HG03558 (cell line): ENCODE data around the gene MOGAT2.
"Not testable (repeated sequence)": the region's sequence is repeated elsewhere in the genome, so short reads cannot be mapped to it uniquely, and the experiment has no call there.

Source experiments
- ATAC-seq: cut with Tn5 transposase; IDR thresholded peaks from one replicate; pipeline ENCODE4 v1.9.1; 2021; ENCODE audit warnings: moderate number of reproducible peaks; ENCODE audit not compliant: unreplicated experiment; ENCODE audit errors: extremely low read depth

MOGAT2 gene

DNA sequence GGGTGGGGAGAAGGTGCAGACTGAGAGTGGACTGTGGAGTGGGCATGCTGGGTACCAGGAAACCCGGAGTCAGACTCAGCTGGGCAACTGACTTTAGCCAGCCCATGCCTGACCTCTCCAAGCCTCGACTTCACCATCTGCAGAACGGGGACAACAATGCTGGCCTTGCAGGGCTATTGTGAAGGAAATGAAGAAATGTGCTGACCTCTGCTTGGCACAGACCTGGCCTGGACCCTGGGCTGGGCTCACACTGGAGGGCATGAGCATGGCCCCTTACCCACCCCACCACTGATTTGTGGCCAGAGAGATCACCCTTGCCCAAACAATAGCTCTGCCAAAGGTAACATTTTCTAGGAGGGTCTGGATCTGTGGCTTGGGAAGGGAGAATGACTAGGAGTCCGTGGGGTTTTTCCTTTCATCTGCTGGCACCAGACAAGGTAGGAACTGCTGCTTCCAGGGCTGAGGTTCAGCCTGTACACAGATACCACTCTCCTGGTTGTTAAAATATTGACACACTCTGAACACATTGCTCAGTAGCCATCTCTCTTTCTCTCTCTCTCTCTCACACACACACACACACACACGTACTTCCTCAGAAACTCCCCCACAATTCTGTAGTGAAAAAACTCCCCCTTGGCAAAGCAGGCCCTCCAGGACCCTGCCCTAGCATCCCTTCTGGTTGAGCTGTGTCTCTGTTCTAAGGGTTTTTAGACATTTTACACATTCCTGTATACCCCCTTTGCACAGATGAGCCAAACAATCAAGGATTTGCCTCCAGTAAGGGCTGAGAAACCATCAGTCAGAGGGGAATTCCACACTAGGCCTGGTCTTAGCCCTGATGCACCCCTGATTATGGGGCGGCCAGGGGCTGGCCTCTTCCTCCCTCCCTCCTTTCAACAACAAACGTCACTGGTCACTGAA, 1.0 kb downstream of the MOGAT2 start:
- no peak for ATAC-seq

DNA sequence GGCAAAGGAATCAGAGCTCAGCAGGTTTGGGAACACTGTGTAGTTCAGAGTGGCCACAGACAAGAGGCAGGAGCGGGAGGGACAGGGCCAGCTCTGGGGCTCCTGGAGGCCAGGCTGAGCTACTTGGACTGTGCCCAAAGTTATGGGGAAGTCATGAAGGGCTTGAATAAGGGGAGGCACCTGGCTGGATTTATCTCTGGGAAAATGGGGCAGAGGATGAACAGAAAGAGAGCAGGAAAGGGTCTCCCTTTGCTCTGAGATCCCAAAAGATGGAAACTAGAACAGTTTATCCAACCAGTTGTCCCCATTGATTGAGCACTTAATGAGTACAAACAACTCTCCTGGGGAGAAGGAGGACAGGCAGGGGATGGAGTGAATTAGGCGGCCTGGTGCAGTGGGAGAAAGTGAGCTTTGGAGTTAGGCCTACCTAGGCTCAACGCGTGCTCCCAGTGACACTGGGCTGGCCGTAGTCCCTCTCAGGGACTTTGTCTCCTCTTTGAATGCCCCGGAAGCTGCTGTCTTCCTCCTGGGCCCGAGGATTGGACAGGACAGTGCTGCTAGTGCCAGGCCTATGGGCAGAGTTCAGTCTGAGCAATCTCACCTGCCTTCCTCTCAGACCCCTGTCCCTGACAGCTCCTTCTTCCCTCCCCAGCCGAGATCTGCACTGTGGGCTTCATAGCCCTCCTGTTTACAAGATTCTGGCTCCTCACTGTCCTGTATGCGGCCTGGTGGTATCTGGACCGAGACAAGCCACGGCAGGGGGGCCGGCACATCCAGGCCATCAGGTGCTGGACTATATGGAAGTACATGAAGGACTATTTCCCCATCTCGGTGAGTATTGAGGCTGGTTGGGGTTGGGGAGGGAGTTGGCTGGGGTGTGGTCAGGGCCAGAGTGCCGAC, 2.0 kb downstream of the MOGAT2 start:
- ATAC-seq: no peak

DNA sequence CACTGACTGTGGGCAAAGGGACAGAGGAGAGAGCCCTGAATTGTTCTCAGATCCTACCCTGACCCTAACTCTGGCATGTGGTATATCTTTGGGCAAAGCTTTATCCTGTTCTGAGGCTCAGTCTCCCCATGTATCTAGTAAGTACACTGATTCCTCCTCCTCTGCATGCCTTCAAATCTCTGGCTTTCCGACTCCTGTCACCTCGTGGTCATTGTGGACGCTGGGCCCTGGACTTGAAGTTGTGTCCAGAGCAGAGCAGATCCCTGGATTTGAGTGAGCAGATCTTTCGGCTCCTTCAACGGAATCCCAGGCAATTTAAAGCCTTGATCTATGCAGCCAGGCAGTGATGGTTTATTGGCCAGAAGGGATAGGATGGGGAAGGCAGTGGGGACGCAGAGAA, 3.0 kb downstream of the MOGAT2 start:
- no peak for ATAC-seq

DNA sequence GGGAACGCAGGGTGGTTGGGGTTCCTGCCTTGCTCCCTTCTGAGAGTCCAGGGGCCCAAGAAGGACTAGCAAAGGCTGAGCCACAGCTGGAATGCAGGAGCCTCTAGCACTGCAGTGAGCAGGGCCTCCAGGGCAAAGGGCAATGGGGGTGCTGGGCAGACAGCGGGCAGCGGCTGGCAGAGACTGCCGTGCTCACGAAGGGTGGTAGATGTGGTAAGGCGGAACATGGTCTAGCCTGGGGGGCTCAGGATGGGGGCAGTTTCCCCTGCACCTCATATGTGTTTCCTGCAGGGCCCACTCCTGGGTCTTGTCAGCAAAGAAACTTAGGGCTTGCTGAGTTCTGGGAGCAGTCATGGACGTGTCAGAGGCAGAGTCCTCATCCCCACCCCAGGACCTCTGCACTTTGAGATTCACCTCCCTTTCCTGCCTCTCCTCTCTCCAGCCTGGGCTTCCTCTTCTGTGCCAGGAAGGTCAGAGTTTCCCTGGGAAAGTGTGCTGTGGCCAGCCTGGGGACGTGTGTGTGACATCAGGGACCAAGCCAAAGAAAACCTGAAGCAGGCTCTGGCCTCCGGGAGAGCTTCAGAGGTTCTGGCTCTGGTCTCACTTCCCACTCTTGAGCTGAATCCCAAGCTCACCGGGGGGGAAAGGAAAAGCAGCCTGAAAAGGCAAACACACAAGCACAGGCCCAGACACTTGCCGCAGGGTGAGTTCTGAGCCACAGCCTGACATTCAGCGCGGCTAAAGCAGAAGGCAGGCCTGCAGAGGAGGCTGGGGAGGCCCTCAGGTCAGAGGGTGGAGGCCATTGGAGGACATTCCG, 4.4 kb downstream of the MOGAT2 start:
- no peak for ATAC-seq

DNA sequence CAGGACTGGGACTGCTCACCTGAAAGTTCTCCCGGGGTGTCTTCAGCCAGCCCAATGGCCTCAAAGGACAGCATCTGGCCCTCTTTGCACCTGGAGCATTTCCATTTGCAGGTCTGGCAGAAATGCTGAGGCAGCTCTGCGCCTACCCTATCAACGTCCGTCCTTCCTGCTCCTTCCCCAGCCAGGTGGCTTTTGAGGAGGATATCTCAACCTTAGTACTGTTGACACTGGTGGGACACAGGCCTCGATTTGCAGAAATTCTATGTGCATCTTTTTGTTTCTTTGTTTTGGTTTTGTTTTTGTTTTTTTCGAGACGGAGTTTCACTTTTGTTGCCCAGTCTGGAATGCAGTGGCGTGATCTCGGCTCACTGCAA, 5.0 kb downstream of the MOGAT2 start:
- ATAC-seq: no peak

DNA sequence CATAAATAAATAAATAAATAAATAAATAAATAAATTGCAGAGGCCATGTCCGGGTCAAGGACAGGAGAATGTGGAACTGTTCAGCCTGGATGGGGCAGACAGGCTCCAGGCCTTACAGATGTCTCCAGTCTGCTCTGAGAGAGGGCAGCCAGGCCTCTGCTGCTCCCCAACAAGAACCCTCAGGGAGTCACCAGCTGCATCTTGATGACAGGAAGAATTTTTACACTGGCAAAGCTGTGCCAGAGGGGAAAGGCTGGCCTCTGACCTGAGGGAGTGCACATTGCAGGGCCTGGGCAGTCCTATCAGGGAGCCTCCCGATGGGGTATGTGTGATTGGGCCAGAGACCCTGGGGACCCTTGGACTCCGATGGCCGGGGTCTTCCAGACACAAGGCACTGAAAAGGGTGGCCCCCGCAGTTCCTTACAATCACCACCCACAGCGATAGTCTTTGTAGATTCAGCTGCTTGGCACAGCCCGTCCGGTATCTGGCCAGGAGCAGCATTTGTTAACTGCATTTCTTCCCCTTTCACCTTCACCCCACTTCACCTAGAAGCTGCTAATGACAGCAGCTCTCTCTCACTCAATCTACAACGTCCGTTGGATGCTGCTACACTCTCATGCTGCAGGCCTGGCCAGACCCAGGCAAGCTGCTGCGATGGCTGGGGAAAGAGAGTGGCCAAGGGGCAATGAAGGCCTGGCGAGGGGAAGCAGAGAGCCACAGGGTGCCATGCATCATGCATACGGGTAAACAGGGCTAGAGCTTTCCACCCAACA, 8.1 kb downstream of the MOGAT2 start:
- no peak for ATAC-seq

DNA sequence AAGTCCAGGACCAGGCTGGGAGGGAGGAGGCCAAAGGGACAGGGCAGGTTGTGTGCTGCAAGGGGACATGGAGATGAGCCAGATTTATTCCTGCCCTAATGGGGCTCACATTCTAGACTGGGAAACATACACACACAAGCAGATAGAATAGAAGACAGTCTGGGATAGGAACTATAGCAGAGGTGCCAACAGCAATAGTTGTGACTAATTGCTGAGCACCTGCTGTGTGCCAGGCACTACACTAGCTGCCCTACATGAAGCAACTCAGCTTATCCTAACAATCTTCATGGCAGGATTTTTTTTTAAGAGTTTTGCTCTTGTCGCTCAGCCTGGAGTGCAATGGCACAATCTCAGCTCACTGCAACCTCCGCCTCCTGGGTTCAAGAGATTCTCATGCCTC, 11.4 kb downstream of the MOGAT2 start:
- ATAC-seq: no peak

DNA sequence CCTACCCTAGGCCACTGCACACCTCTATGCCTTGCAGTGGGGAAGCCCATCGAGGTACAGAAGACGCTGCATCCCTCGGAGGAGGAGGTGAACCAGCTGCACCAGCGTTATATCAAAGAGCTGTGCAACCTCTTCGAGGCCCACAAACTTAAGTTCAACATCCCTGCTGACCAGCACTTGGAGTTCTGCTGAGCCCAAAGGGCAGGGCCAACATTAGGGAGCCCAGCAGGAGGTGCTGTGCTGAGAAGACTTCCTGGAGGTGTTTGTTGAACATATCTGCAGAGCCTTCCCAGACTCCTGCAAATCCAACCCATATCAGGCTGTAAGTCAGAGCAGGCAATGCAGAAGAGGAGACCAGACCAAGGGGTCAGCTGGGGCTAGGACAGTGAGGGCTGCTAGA, 13.5 kb downstream of the MOGAT2 start:
- no peak for ATAC-seq

DNA sequence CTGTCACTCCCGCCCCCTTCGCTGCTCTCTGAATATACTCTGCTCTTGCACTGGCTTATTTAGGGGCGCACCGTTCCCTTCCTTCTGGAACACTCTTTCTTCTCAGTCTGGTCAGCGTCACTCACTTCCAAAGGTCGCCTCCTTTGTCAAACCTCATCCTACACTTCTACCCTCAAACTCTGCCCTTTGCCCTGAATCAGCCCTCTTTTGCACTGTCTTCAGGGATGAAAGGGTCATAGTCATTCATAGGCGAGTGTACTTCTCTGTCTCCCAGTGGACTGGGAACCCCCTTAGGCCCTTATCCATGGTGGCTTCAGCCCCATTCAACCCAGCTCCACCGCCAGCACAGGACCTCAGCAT, 15.4 kb downstream of the MOGAT2 start:
- no peak for ATAC-seq

DNA sequence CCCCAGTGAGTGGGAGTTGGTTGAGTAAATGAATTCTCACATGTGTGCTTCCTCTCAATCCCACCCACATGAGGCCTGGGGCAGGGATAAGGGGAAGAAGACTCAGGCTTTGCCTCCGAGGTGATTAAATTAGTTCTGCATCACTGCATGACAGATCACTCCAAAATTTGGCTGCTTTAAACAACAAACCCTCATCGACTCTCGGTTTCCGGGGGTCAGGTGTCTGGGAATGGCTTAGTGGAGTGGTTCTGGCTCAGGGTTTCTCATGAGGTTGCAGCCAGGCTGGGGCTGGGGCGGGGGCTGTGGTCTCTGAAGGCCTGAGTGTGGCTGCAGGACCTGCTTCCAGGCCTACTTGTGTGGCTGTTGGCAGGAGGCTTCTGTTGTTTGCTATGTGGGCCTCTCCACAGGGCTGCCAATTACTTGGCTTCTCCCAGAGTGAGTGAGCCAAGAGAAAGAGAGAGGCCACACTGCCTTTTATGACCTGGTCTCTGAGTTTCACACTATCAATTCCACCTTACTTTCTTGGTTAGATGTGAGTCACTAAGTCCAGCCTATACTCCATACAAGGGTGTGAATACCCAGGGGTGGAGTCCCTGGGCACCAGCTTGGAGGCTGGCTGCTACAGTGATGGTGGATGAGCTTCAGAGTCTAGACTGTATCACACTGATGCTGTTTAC, 15.9 kb downstream of the MOGAT2 start:
- ATAC-seq: no peak

DNA sequence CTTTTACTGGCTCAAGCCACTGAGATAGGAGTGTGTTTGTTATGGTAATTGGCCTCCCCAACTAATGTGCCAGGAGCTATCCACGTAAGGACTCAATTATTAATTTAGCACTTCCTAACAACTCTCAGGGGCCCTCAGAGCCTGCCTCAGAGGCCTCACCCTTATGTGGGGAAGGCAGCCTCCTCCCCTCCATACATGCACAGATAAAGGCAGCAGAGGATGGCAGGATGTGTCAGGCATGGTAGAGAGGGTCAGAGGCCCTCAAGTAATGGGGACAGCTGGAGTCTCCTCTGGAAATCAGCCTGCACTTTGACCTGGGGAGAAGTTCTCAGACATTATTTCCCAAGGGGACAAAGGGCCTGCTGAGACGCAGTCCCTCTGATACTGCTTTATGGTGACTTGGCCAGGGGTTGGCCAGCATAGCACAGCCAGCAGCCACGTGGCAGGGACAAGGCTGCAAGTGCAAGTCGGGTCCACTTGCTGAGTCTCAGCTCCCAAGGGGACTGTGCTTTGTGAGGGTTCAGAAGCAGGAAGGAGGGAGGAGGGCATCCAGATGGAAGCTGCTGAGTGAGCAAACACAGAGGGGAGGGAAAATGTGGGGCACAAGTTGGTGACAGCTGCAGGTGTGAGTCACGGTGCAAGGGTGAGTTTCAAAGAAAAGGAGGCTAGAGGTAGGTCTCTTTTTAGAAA, 17.0 kb downstream of the MOGAT2 start:
- ATAC-seq: no peak

DNA sequence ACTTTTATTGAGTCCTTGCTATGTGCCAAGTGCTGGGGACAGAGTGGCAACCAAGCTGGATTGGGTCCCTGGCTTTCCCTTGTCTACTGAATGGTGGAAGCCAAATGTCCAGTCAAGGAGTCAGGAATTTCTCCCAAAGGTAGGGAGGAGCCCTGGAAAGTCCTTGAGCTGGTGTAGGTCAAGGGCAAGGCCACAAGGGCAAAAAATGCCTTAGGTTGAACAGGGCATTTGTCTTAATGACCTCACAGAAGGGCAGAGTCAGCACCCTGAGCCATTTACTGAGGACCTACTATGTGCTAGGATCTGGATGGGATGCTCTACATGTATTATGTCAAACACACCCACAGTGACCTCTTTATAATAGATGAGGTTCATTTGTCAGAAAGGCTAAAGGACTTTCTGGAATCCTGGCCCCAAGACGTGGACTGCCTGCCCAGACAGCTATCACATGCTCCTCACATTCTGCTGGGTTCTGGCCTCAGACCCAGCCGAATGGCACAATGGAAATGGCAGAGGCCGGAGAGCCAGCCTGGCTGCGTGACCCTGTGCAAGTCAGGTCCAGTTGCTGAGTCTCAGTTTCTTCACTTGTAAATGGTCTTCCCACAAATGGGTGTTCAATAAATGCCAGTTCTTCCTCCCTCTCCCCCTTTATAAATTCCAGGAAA, 17.7 kb downstream of the MOGAT2 start:
- no peak for ATAC-seq

DNA sequence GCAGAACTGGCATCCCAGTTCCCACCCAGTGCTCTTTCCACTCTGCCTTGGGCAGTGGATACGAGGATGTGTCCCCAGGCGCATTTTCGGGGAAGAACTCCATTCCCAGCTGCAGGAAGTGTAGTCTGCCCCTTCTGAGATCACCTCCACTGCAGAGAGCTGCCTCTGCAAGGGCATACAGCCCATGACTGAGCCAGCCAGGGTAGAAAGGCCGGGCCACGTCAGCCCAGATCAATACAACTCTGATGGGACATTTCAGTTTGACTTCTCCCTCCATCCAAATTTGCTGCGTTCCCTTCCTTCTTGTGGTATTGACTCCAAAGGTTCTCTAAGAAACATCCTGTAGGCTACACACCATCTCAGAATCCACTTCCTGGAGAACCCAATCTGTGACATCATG, 19.7 kb downstream of the MOGAT2 start:
- ATAC-seq: no peak

DNA sequence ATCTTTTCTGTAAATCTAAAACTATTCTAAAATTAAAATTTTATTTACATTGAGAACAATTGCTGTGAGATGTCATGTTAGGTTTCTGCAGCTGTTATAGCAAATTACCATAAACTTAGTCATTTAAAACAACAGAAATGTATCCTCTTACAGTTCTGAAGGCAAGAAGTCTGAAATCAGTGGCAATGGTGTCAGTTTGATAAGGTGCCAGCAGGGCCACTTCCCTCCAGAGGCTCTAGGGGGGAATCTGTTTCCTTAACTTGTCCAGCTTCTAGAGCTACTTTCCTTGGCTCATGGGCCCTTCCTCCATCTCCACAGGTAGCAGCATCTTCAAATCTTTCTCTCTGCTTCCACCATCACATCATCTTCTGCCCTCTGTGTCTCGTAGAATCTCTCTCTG, 23.0 kb downstream of the MOGAT2 start:
- no peak for ATAC-seq

DNA sequence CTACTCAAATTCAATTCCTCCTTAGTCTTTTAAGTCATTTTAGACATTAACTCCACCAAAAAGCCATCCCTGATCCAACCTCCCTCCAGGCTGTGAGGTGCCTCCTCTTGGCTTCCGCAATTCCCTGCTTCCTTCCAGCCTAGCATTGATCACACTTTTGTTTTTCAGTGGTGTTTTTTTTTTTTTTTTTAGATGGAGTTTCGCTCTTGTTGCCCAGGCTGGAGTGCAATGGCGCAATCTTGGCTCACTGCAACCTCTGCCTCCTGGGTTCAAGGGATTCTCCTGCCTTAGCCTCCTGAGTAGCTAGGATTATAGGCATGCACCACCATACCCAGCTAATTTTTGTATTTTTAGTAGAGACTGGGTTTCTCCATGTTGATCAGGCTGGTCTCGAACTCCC, 25.5 kb downstream of the MOGAT2 start:
- not testable (repeated sequence) for ATAC-seq

DNA sequence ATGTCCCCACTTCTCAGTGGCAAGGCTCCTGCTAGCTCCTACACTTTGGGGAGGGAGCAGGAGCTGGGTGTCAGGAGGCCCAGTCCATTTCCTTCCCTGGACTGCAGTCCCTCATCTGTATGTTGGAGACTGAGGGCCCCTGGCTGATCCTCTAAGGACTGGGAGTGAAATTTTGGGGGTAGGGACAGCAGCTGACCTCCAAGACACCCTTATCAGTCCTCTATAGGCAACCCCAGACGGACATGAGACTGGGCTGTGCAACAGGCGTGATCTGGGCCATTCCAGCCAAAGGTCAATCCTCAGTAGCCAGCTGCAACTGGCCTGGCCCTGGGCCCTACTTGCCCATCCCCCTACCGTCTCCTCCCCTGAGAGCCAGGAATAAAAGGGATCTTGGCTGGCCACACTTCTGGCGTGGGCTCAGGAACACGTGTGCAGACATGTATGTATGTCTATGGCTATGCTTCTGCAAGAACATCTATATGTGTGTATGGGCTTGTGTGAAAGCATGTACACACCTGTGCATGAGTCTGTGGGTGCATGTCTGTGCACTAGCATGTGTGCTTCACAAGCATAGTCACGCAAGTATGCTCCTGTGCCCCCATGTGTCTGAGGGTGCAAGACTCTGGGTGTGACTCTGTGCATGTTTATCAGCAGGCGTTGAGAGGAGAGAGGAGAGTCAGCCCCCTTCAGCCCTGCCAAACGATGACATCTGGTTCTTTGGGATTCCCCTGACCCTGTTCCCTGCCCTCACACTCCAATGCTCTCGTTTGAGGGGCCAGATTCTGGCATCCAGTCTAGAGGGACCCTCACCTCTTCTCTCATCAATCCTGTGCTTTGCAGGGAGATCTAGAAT, 26.3 kb downstream of the MOGAT2 start:
- ATAC-seq: no peak

DNA sequence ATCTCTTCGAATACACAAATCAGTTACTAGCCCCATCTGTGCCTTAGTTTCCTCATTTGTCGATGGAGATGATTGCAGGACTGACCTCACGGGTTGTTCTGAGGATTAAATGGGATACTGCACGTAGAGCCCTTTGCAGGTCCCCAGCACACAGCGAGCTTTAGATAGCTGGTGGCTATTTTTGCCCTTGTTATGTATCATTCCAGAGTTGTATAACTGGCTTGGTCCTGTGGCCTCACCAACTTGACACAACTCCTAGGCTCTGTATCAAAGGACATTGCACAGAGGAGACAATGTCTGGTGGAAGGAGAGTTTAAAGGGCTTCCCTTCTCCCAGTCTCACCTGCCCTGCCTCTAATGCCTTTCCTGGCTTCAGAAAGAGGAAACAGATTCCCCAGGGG, 28.2 kb downstream of the MOGAT2 start:
- no peak for ATAC-seq
